ENCODE measurements around the gene NIFK.

GRCh38 chr2:121689356-121689755 lies 47.3 kb downstream of the NIFK start:
- TF ChIP-seq POLR2A (IDR thresholded peaks at IDR 0.05), result no peak
- TF ChIP-seq POLR2AphosphoS5 (IDR thresholded peaks at IDR 0.05), result no peak
- TF ChIP-seq CTCF (IDR thresholded peaks at IDR 0.05), result no peak

All from sigmoid colon (tissue), 4 donors.